Measurements from ENCODE around the gene PRSS56. TPM values are rescaled to one million over a fixed set of nuclear protein-coding genes. Genes with fewer than 3 reads are reported as not detected.

Gene PRSS56
- total and polyA plus RNA-seq, 7 donors, result 0.82 to 5.0 (median 2.4) TPM

DNA sequence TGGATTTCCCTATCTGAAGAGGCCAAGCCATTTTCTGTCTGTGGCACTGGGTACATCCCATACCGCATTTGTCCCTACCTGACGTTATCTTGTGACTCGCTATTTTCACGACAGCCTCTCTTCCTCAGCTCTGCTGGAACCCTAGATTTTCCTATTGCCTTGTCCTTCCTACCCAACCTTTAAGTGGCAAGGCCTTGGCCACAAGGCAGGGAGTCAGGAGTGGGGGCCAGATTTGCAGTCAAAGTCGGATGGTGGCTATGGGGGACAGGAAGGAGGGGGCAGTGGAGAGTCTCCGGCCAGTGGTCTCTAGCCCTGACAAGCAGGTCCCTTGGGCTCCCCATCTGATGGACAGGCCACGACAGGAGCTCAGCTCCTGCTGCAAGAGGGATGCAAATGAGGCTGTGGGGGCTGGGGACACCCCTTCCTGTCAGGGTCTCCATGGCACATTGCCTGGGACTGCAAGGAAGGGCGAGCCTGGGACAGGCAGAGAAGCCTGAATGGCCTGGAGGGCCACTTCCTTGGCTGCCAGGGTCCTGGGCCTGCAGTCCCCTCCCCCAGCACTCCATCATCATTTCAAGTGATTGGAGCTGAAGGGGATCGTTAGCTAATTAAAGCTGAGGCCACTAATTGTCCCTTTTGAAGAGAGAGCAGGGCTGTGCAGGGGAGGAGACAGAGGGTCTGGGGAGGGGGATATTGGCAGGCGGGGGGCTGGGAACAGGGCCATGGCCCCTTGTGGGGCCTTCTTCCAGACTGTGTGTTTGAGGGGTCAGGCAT, 26.3 kb upstream of the PRSS56 start:
- intact Hi-C loops (cut with DNase I), result no loop called here
- Histone ChIP-seq H3K9me3 (no peaks in the 10 kb centered on the region), H3K27ac (no peak overlapping the region), H3K36me3 (ENCODE audit: insufficient read depth in 1 of 2, low read depth in 1 of 2) (no peaks in the 10 kb centered on the region), H3K4me3 (no peak overlapping the region), H3K27me3 (ENCODE audit: insufficient read depth in 3 of 3, low read length in 2 of 3) (peaks cover 0 to 6% (median 2%) of the 10 kb centered on the region in 3 donors), H3K4me1 (no peaks in the 10 kb centered on the region)
- DNase-seq, result peak in 1 of 2 donors; percentile 19
- TF ChIP-seq, protein P1, sequence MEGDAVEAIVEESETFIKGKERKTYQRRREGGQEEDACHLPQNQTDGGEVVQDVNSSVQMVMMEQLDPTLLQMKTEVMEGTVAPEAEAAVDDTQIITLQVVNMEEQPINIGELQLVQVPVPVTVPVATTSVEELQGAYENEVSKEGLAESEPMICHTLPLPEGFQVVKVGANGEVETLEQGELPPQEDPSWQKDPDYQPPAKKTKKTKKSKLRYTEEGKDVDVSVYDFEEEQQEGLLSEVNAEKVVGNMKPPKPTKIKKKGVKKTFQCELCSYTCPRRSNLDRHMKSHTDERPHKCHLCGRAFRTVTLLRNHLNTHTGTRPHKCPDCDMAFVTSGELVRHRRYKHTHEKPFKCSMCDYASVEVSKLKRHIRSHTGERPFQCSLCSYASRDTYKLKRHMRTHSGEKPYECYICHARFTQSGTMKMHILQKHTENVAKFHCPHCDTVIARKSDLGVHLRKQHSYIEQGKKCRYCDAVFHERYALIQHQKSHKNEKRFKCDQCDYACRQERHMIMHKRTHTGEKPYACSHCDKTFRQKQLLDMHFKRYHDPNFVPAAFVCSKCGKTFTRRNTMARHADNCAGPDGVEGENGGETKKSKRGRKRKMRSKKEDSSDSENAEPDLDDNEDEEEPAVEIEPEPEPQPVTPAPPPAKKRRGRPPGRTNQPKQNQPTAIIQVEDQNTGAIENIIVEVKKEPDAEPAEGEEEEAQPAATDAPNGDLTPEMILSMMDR (IDR thresholded peaks at IDR 0.05), result no peak
- no peak for ATAC-seq
- 77 to 89% (median 82%) methylated on average over 10 of the region's 10 CpGs for WGBS, 3 donors

DNA sequence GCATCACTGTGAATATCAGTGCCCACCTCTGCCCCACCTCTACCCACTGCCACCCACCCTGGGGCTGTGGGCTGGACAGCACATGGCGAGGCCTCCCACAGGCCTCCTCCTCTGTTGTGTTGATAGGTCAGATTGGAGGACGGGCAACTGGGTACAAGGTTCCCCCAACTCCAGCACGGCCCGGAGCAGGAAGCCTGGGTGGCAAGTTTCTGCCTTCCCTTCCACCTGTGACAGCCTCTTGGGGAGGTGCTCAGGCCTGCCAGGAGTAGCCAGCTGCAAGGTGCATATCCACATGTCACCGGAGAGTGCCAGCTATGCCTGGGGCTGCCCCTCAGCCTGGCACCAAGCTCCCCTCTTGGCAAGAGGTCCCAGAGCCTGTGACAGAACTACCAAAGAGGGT, 25.6 kb upstream of the PRSS56 start:
- peak in 1 of 2 donors; percentile 19 for DNase-seq
- no peak overlapping the region for H3K27ac ChIP-seq
- intact Hi-C loops (cut with DNase I), result no loop called here
- TF ChIP-seq, protein P1 (IDR thresholded peaks at IDR 0.05), result no peak
- ATAC-seq, result no peak
- WGBS, 3 donors, result 80 to 82% (median 82%) methylated on average over 5 of the region's 5 CpGs
- no peaks in the 10 kb centered on the region for H3K4me1 ChIP-seq
- no peak overlapping the region for H3K4me3 ChIP-seq
- H3K27me3 ChIP-seq (ENCODE audit: insufficient read depth in 3 of 3, low read length in 2 of 3), result peaks cover 0 to 3% (median 2%) of the 10 kb centered on the region in 3 donors
- no peaks in the 10 kb centered on the region for H3K36me3 ChIP-seq (ENCODE audit: insufficient read depth in 1 of 2, low read depth in 1 of 2)
- H3K9me3 ChIP-seq, result no peaks in the 10 kb centered on the region

DNA sequence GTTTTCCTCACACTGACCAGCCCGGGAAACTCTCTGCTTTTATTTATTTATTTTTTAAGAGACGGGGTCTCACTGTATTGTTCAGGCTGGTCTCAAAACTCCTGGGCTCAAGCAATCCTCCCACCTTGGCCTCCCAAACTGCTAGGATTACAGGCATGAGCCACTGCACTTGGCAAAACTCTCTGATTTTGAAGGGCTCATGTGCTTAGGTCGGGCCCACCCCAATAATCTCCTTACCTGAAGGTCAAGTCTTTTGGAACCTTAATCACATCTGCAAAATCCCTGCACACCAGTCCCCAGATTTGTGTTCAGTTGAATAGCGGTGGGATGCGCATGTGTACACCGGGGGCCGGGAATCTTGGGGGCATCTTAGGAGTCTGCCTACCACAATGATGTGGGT, 24.9 kb upstream of the PRSS56 start:
- Histone ChIP-seq H3K4me3 (no peak overlapping the region), H3K27ac (no peak overlapping the region), H3K36me3 (ENCODE audit: insufficient read depth in 1 of 2, low read depth in 1 of 2) (no peaks in the 10 kb centered on the region), H3K9me3 (no peaks in the 10 kb centered on the region), H3K4me1 (no peaks in the 10 kb centered on the region), H3K27me3 (ENCODE audit: insufficient read depth in 3 of 3, low read length in 2 of 3) (peaks cover 0 to 1% (median 0%) of the 10 kb centered on the region in 3 donors)
- WGBS, 3 donors, result 87 to 91% (median 90%) methylated on average over 7 of the region's 7 CpGs
- ATAC-seq (no peak), DNase-seq (peak in 1 of 2 donors; percentile 40)
- TF ChIP-seq, protein P1 (IDR thresholded peaks at IDR 0.05), result no peak
- intact Hi-C loops (cut with DNase I), result no loop called here

DNA sequence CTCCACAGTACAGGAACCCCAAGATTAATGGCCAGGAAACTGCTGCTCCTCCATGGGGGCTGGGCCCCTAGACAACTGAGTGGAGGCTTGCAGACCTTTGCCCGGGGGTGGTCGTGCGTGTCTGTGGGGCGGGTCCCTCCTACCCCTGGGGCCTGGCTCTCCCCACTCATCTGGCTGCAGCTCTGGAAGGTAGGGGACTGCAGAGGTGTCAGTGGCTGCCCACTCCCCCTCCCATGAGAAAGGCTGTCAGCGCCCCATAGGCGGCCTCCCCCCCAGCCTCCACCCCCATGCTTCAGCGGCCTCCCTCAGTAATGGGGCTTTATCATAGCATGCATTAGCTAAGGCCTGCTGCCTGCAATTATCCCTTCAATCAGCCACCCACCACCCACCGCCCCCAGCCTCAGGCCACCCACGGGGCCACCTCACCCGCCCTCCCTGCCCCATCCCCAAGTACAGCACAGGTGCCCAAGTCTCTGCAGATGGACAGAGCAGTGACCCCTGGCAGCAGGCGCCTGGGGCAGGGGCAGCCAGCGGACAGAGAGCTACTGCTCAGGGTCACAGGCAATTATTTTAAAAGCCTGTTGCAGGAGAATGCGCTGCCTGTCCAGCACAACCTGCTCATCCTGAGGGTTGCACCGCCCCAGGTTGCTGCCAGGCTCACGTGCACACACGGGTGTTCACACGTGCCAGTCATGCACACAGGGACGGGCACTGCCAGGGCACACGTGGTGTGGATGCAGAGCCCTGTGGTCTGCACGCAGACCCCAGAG, 23.5 kb upstream of the PRSS56 start:
- H3K27me3 ChIP-seq (ENCODE audit: insufficient read depth in 3 of 3, low read length in 2 of 3), result no peaks in the 10 kb centered on the region
- intact Hi-C loops (cut with DNase I), result no loop called here
- WGBS, 3 donors, result 78 to 81% (median 80%) methylated on average over 19 to 20 of the region's 20 CpGs
- no peaks in the 10 kb centered on the region for H3K36me3 ChIP-seq (ENCODE audit: insufficient read depth in 1 of 2, low read depth in 1 of 2)
- DNase-seq, result no peak
- no peak for ATAC-seq
- H3K27ac ChIP-seq, result no peak overlapping the region
- no peaks in the 10 kb centered on the region for H3K4me1 ChIP-seq
- TF ChIP-seq, protein P1 (IDR thresholded peaks at IDR 0.05), result no peak
- H3K9me3 ChIP-seq, result no peaks in the 10 kb centered on the region
- no peak overlapping the region for H3K4me3 ChIP-seq

Measured in psoas muscle (tissue), 8 donors.